C4-2B (cell line): ENCODE data around the gene SMG6.

Experiments used
- ZFX ChIP-seq: fragments of 450-650 bp; IDR thresholded peaks from 2 replicates; pipeline ENCODE4 v1.6.1; 2017
- TF ChIP-seq, protein P1 (sequence below): fragments of 450-650 bp; conservative IDR thresholded peaks from 2 replicates; pipeline ENCODE4 v1.5.1; 2017; ENCODE audit warnings: mild to moderate bottlenecking

DNA sequence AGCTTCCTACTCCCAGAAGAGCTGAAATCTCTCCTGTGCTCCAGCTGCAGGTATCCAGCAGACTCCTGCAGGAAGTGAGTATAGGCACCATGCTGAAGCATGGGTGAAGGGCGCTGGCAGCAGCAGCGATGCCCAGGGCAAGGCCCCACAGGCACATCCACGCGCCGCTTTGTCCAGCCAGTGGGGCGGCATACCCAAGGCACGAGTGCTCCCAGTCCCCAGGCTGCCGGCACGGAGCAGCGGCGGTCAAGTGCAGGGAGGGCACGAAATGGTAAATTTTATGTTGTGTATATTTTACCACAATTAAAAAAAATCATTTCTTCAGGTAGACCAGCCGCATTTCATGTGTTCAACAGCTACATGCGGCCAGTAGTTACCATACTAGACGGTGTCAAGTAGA lies 175.6 kb downstream of the SMG6 start:
- TF ChIP-seq, protein P1, sequence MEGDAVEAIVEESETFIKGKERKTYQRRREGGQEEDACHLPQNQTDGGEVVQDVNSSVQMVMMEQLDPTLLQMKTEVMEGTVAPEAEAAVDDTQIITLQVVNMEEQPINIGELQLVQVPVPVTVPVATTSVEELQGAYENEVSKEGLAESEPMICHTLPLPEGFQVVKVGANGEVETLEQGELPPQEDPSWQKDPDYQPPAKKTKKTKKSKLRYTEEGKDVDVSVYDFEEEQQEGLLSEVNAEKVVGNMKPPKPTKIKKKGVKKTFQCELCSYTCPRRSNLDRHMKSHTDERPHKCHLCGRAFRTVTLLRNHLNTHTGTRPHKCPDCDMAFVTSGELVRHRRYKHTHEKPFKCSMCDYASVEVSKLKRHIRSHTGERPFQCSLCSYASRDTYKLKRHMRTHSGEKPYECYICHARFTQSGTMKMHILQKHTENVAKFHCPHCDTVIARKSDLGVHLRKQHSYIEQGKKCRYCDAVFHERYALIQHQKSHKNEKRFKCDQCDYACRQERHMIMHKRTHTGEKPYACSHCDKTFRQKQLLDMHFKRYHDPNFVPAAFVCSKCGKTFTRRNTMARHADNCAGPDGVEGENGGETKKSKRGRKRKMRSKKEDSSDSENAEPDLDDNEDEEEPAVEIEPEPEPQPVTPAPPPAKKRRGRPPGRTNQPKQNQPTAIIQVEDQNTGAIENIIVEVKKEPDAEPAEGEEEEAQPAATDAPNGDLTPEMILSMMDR, result no peak
- TF ChIP-seq ZFX, result no peak
